T-helper 22 cell (primary cell): ENCODE measurements around the gene SCAF1.
A peak's percentile ranks its signal among the peaks of the same experiment; 100 is the strongest.

Experiments
- DNase-seq: peaks from one replicate; pipeline ENCODE4 v3.0.0-alpha.2; 2020; ENCODE audit warnings: low read depth

Gene SCAF1, protein sequence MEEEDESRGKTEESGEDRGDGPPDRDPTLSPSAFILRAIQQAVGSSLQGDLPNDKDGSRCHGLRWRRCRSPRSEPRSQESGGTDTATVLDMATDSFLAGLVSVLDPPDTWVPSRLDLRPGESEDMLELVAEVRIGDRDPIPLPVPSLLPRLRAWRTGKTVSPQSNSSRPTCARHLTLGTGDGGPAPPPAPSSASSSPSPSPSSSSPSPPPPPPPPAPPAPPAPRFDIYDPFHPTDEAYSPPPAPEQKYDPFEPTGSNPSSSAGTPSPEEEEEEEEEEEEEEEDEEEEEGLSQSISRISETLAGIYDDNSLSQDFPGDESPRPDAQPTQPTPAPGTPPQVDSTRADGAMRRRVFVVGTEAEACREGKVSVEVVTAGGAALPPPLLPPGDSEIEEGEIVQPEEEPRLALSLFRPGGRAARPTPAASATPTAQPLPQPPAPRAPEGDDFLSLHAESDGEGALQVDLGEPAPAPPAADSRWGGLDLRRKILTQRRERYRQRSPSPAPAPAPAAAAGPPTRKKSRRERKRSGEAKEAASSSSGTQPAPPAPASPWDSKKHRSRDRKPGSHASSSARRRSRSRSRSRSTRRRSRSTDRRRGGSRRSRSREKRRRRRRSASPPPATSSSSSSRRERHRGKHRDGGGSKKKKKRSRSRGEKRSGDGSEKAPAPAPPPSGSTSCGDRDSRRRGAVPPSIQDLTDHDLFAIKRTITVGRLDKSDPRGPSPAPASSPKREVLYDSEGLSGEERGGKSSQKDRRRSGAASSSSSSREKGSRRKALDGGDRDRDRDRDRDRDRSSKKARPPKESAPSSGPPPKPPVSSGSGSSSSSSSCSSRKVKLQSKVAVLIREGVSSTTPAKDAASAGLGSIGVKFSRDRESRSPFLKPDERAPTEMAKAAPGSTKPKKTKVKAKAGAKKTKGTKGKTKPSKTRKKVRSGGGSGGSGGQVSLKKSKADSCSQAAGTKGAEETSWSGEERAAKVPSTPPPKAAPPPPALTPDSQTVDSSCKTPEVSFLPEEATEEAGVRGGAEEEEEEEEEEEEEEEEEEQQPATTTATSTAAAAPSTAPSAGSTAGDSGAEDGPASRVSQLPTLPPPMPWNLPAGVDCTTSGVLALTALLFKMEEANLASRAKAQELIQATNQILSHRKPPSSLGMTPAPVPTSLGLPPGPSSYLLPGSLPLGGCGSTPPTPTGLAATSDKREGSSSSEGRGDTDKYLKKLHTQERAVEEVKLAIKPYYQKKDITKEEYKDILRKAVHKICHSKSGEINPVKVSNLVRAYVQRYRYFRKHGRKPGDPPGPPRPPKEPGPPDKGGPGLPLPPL

DNA sequence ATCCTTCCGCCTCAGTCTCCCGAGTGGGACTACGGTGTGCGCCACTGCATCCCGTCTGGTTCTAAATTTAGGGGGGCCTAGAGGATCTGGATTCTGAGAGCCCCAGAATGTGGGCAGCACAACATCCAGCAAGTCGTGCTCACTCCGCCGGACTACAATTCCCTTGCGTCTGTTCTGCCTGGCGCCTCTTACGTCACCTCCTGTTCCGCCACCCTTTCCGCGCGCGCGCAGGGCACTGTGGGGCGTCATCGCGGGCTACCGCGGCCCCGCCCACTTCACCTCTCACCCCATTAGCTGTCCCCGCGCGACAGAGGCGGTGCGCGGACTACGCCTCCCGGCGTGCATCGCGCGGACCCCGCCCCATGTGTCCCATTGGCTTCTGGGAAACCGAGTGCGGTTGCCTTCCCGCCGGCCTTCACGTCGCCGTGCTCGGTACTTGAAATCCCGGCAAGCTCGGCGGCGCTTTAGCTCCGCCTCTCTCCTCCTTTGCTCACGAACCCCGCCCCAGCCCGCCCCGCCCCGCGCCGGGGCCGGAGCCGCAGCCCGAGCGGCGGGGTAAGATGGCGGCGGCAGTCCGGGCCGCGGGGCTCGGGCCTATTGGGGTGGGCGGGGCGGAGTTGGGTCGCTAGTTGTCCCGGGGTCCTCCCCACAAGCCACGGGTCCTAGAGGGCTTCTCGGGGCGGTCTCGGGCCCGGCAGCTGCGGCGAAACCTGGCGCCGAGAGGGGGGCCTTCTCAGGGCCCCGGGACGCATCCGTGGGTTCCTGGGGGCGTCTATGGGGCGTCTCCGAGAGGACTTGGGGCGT lies at the start of gene SCAF1:
Gene SCAF1, plus strand, starts transcription at position 522 of the 804 bp plus-strand sequence. CDS start 2,818 bp downstream, outside the sequence.
- DNase-seq = peak; percentile 98

DNA sequence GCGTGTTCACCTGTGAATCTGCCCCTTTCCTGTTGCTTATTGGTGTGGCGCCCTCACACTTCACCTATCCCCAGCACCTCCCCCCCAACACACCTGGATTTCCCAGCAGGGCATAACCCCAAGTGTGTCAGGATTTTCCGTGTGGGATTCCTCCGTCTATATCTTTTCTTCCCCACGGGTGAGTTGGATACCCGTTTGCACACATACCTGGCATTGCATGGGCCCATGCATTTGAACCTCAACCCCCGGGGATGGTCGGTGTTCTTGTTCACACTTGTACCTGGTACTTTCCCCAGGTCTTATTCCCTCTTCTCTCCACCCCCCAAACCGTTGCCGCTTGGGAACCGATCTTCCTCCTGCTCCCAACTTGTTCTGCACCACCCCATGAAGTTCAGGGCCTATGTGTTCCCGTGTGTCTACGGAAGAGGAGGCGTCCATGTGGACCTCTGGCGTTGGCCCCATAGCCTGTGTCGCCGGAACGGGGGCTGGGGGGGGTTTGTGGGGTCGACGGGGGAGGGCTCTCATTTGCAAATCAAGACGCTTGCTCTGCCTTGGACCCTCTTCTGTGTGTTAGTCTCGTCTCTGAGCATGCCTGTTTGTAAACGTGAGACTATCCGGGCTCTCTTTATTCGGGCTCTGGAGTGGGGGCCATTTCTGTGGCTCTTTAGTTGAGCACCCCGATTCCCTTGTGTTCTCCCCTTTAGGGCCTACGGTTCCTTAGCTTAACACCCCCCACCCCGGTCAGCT lies 49.4 kb upstream of the SCAF1 start:
- no peak for DNase-seq

DNA sequence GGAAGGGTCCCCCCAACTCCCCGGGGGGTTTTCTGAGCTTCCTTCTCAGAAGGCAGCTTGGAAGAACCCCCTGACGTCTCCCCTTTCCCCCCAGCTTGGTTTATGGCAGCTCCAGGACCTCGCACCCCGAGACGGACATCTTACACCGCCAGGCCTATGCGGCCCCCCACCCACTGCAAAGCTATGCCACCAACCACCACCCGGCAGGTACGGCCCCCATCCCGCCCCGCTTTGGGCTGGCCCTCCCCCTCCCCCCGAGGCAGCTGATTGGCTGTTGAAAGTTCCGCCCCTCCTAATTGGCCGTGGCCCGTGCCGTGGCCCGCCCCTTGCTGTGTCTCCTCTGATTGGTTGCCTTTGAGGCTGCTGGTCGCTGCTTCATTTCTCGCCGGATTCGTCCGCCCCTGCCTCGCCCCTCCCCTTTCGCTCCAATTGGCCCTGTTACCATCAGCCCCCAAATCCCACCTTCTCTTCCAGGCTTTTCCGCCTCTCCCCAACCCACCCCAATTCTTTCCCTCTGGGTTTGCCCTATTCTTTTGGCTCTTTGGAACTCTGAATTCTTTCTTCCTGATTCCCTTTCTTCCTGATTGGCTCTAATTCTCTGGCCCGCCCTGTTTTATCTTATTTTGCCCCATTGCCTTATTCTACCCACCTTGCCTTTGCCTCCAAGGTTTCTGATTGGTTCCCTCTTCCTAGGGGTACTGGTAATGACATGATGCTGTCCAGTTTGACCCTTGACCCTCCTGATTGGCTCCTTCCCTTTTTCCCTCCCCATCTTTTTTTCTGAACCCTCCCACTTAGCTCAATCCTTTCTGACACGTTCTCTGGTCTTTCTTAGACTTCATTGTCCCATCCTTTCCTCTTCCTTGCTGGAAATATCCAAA lies 48.5 kb upstream of the SCAF1 start:
- DNase-seq = peak; percentile 88

DNA sequence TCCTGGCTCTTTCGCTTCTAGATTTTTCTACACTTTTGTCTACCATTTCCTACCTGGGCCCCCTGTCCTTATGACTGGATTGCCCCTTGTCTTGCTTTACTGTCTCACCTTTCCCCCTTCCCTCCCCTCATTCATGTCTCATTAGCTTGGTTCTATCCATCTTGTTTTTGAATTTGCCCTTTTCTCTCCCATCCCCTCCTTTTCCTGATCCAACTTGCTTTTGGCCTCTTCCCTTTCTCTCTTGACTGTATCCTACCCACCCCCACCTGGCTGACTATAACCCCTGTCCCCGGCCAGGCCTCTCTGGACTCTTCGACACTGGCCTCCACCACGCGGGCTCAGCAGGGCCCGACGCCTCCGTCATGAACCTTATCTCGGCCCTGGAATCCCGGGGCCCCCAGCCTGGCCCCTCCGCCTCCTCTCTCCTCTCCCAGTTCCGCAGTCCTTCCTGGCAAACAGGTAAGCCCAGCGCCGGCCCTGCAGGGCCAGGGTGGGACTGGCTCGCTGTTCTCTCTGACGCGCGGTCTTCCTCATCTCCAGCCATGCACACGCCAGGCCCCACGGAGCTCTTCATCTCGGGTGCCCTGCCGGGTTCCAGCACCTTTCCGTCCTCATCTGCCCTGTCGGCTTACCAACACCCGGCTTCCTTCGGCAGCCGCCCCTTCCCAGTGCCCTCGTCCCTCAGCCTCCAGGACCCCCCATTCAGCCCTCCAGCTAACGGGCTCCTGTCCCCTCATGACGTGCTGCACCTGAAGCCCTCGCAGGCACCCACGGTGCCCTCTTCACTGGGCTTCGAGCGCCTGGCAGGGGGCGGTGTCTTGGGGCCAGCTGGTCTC lies 47.6 kb upstream of the SCAF1 start:
- no peak for DNase-seq

DNA sequence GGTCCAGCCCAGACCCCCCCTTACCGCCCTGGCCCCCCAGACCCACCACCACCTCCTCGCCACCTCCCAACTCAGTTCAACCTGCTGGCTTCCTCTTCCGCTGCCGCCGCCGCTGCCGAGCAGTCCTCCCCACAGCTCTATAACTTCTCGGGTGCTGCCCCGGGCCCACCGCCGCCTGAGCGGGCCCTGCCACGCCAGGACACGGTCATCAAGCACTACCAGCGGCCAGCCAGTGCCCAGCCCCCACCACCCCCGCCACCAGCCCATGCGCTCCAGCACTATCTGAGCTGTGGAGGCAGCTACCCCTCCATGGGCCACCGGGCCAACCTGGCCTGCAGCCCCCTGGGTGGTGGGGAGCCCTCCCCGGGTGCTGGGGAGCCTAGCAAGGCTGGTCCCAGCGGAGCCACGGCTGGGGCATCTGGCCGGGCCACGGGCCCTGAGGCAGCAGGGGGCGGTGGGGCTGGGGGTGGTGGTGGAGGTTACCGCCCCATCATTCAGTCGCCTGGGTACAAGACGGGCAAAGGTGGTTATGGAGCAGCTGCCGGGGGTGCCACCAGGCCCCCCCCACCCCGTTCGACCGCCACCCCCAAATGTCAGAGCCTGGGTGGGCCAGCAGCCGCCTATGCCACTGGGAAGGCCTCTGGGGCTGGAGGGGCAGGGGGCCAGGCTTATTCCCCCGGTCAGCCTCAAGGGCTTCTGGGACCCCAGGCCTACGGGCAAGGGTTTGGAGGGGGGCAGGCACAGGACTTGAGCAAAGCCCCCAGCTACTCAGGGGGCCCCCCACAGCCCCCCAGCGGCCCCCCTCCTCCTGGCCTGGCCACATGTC lies 46.8 kb upstream of the SCAF1 start:
- DNase-seq = no peak

DNA sequence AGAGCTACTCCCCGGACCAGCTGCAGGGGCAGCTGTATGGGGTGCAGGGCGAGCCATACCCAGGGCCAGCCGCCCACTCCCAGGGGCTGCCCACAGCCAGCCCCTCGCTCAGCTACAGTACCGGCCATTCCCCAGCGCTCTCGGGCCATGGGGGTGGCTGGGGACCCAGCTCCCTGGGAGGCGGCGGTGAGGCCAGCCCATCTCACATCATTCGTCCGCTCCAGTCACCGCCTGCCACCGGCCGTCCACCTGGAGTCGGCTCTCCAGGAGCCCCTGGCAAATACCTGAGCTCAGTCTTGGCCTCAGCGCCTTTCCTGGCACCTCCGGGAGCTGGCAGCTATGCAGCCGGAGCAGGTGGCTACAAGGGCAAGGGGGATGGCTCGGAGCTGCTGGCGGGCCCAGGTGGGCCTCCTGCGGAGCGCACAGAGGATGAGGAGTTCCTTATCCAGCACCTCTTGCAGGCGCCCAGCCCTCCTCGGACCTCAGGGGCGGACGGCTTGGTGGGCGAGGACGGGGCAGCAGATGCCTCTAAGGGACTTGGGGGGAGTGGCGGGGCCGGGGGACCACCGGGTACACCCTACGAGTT lies 46.1 kb upstream of the SCAF1 start:
- no peak for DNase-seq

DNA sequence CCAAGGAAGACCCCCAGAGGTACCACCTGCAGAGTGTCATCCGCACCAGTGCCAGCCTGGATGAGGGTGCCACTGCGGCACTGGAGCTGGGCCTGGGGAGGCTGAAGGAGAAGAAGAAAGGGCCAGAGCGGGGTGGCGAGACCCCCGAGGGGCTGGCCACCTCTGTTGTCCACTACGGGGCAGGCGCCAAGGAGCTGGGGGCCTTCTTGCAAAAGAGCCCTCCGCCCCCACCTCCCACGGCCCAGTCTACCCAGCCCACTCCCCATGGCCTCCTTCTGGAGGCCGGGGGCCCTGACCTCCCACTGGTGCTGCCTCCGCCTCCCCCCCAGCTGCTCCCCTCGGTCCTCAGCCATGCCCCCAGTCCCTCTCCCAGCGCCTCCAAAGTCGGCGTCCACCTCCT lies 45.6 kb upstream of the SCAF1 start:
- no peak for DNase-seq

DNA sequence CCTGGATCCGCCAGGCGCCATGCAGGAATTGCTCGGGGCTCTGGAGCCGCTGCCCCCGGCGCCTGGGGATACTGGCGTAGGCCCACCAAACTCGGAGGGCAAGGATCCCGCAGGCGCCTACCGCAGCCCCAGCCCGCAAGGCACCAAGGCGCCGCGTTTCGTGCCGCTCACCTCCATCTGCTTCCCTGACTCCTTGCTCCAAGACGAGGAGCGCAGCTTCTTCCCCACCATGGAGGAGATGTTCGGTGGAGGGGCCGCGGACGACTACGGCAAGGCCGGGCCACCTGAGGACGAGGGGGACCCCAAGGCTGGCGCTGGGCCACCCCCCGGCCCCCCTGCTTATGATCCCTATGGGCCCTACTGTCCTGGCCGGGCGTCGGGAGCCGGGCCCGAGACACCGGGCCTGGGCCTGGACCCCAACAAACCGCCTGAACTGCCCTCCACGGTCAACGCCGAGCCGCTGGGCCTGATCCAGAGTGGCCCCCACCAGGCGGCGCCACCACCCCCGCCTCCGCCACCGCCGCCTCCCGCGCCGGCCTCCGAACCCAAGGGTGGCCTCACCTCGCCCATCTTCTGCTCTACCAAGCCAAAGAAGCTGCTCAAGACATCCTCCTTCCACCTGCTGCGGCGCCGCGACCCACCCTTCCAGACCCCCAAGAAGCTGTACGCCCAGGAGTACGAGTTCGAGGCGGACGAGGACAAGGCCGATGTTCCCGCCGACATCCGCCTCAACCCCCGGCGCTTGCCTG lies 44.9 kb upstream of the SCAF1 start:
- DNase-seq = no peak

DNA sequence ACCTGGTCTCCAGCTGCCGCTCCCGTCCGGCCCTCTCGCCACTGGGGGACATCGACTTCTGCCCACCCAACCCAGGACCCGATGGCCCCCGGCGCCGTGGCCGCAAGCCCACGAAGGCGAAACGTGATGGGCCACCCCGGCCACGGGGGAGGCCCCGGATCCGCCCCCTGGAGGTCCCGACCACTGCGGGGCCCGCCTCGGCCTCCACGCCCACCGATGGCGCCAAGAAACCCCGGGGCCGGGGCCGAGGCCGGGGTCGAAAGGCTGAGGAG lies 44.4 kb upstream of the SCAF1 start:
- DNase-seq = no peak

DNA sequence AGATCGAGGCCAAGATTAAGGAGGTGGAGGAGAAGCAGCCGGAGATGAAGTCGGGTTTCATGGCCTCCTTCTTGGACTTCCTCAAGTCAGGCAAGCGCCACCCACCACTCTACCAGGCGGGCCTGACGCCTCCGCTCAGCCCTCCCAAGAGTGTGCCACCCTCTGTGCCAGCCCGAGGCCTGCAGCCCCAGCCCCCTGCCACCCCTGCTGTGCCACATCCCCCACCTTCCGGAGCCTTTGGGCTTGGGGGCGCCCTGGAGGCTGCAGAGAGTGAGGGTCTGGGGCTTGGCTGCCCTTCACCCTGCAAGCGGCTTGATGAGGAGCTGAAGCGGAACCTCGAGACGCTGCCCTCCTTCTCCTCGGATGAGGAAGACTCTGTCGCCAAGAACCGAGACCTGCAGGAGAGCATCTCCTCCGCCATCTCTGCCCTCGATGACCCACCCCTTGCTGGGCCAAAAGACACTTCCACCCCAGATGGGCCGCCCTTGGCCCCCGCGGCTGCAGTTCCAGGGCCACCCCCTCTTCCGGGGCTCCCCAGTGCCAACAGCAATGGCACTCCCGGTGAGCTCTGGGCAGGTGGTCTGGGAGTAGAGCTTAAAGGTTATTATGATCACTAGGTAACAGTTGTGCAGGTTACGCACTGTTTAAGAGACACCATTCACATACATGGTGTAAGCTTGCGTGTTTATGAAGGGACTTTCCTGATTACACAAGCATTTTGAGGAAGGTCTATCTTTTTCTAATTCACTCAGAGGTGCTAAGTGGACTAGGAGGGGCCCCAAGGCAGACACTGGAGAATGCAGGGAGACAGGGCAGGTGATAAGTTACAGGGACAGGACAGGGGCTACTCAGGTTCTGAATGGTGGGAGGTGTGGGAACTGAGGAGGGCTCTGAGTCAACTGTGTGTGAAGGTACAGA lies 42.4 kb upstream of the SCAF1 start:
- no peak for DNase-seq

DNA sequence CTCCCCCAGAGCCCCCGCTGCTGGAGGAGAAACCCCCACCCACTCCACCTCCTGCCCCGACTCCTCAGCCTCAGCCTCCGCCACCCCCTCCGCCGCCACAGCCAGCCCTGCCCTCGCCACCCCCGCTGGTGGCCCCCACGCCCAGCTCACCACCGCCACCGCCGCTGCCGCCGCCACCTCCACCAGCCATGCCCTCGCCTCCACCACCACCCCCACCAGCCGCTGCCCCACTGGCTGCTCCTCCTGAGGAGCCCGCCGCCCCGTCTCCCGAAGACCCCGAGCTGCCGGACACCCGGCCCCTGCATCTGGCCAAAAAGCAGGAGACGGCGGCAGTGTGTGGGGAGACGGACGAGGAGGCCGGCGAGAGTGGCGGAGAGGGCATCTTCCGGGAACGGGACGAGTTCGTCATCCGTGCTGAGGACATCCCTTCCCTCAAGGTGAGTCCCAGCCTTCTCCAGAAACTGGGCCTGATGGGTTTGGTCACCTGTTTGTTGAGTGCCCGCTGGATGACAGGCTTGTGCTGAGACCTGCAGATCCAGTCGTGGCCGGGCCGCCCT lies 40.4 kb upstream of the SCAF1 start:
- no peak for DNase-seq

DNA sequence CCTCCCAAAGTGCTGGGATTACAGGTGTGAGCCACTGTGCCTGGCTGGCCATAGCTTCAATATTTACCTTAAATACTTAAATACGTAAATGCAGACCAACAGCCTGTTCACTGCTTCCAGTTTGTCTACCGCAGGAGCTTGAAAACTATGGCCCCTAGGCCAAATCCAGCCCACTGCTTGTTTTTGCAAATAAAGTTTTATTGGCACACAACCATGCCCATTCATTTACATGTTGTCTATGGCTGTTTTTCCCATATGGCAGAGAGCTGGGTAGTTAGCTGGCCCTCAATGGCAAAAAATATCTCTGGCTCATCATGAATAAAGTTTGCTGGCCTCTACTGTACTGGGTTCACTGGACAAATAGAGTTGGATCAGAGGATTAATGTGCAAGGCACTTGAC lies 39.2 kb upstream of the SCAF1 start:
- DNase-seq = no peak

DNA sequence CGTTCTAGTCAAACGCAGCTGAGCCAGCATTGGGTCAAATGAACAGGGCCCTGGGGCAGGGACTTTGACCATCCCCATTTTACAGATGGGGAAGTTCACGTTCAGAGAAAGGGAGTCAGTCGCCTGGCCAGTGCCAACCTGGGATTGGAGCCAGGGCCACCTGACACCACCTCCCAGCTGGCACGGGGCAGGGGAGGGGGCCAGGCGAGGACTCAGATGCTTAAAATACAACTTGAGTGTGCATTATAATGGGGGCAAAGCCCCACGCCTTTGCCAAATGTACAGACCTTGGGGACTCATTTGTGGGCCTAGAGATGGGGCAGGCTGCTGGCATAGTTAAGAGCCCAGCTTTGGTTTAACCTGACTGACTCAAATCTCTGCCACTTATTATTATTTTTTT lies 36.4 kb upstream of the SCAF1 start:
- no peak for DNase-seq

DNA sequence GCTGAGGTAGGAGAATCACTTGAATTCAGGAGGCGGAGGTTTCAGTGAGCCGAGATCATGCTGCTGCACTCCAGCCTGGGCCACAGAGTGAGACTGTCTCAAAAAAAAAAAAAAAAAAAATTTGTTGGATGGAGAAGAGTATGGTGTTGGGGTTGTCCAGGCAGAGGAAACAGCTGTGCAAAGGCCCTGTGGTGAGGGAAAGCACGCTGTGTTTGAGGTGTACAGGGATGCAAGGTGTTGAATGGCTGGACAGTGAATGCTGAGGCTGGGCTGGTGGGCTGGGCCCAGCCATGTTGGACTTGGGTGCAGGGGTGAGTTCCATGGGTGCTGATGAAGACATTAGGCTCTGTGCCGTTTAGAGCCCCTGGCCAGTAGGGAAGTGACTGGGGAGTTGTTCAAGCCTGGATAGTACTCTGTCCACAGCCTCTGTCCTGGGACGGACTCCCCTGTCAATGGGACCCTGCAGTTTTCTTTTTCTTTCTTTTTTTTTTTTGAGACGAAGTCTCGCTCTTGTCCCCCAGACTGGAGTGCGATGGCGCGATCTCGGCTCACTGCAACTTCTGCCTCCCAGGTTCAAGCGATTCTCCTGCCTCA lies 32.4 kb upstream of the SCAF1 start:
- DNase-seq = no peak

DNA sequence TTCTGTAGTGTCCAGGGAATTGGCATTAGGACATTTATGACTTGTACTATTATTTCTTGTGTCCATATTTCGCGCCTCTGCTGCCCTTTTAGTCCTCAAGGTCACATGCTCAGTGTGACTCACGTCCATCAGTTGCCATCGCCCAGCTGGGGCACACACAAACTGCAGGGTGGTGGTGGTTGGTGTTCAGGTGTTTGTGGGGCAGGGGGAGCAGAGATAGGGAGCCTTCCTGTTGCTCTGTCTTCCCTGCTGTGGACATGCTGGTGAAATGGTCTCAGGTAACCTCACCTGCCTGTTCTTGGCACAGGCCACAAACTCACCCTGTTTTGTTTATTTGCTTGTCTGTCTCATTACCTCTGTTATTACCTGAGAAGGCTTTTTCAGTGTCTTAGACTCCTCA lies 28.6 kb upstream of the SCAF1 start:
- DNase-seq = no peak
